PC-3 (cell line): ENCODE results near the gene GPC6.

Source experiments
- EZH2phosphoT487 ChIP-seq: fragments of 300-600 bp; sonication (generic); IDR thresholded peaks from 2 replicates; pipeline ENCODE4 v1.6.1; 2018; ENCODE audit warnings: mild to moderate bottlenecking, antibody characterized with exemption, low read length, borderline replicate concordance
- TF ChIP-seq, protein P1 (sequence below): fragments of 300-600 bp; sonication (generic); conservative IDR thresholded peaks from 2 replicates; pipeline ENCODE4 v1.5.1; 2017; ENCODE audit warnings: antibody characterized with exemption, low read depth, mild to moderate bottlenecking, low read length

- no peak for TF ChIP-seq EZH2phosphoT487
- TF ChIP-seq, protein P1, sequence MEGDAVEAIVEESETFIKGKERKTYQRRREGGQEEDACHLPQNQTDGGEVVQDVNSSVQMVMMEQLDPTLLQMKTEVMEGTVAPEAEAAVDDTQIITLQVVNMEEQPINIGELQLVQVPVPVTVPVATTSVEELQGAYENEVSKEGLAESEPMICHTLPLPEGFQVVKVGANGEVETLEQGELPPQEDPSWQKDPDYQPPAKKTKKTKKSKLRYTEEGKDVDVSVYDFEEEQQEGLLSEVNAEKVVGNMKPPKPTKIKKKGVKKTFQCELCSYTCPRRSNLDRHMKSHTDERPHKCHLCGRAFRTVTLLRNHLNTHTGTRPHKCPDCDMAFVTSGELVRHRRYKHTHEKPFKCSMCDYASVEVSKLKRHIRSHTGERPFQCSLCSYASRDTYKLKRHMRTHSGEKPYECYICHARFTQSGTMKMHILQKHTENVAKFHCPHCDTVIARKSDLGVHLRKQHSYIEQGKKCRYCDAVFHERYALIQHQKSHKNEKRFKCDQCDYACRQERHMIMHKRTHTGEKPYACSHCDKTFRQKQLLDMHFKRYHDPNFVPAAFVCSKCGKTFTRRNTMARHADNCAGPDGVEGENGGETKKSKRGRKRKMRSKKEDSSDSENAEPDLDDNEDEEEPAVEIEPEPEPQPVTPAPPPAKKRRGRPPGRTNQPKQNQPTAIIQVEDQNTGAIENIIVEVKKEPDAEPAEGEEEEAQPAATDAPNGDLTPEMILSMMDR, result no peak
Measured at GRCh38 chr13:94073007-94073744, 846.6 kb downstream of the GPC6 start.
